ENCODE measurements around the gene RTP3.

DNA sequence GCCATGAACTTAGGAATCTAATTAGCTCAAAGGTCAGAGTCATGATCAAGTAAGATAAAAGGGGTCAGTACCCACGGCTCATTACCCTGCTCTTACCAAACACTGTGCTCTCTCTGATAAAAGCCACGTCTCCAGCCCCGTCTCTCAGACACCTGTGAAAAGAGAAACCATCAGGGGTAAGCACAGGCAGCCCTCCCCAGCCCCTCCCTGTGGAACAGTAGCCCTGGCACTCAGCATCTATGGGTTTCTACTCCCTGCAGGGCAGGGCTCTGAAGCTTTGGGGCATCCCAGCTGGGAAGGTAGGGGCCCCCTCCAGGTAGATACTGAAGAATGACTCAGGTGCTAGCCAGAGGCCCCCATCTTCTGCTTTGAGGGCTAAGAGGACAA lies 43.6 kb upstream of the RTP3 start:
- TF ChIP-seq, protein P1, sequence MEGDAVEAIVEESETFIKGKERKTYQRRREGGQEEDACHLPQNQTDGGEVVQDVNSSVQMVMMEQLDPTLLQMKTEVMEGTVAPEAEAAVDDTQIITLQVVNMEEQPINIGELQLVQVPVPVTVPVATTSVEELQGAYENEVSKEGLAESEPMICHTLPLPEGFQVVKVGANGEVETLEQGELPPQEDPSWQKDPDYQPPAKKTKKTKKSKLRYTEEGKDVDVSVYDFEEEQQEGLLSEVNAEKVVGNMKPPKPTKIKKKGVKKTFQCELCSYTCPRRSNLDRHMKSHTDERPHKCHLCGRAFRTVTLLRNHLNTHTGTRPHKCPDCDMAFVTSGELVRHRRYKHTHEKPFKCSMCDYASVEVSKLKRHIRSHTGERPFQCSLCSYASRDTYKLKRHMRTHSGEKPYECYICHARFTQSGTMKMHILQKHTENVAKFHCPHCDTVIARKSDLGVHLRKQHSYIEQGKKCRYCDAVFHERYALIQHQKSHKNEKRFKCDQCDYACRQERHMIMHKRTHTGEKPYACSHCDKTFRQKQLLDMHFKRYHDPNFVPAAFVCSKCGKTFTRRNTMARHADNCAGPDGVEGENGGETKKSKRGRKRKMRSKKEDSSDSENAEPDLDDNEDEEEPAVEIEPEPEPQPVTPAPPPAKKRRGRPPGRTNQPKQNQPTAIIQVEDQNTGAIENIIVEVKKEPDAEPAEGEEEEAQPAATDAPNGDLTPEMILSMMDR (IDR thresholded peaks at IDR 0.05) = no peak
- TF ChIP-seq, protein P2, sequence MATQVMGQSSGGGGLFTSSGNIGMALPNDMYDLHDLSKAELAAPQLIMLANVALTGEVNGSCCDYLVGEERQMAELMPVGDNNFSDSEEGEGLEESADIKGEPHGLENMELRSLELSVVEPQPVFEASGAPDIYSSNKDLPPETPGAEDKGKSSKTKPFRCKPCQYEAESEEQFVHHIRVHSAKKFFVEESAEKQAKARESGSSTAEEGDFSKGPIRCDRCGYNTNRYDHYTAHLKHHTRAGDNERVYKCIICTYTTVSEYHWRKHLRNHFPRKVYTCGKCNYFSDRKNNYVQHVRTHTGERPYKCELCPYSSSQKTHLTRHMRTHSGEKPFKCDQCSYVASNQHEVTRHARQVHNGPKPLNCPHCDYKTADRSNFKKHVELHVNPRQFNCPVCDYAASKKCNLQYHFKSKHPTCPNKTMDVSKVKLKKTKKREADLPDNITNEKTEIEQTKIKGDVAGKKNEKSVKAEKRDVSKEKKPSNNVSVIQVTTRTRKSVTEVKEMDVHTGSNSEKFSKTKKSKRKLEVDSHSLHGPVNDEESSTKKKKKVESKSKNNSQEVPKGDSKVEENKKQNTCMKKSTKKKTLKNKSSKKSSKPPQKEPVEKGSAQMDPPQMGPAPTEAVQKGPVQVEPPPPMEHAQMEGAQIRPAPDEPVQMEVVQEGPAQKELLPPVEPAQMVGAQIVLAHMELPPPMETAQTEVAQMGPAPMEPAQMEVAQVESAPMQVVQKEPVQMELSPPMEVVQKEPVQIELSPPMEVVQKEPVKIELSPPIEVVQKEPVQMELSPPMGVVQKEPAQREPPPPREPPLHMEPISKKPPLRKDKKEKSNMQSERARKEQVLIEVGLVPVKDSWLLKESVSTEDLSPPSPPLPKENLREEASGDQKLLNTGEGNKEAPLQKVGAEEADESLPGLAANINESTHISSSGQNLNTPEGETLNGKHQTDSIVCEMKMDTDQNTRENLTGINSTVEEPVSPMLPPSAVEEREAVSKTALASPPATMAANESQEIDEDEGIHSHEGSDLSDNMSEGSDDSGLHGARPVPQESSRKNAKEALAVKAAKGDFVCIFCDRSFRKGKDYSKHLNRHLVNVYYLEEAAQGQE (IDR thresholded peaks at IDR 0.05; ENCODE audit: insufficient read depth in 1 of 2, low read depth in 2 of 2, low read length in 1 of 2) = no peak
- no peak for TF ChIP-seq POLR2AphosphoS5 (IDR thresholded peaks at IDR 0.05; ENCODE audit: low read depth, low read length)
- no peak for TF ChIP-seq SIN3A (IDR thresholded peaks at IDR 0.05; ENCODE audit: borderline replicate concordance, insufficient read depth, low read depth, low read length)
- no peak for TF ChIP-seq TCF7L2 (IDR thresholded peaks at IDR 0.05; ENCODE audit: low read depth, low read length)

All from Panc1 (cell line).